Spleen (tissue), 11 donors: ENCODE results near the gene TMEM185A. TPM values are rescaled to one million over a fixed set of nuclear protein-coding genes. Genes with fewer than 3 reads are reported as not detected.

Experiments
- DNase-seq: peaks from one replicate; pipeline ENCODE4 v3.0.0-alpha.2; 2020
- H3K27ac ChIP-seq, 8 donors: fragments of 200-600 bp; sonication (generic) in 7 of 8; 1 replicate in 4 of 8; 2 replicates in 4 of 8; pipeline versions ENCODE4 v1.5.0 to v1.8.0; 2016 to 2021; ENCODE audit warnings: inconsistent platforms in 4 of 8, mild to moderate bottlenecking in 4 of 8, moderate library complexity in 1 of 8
- H3K27me3 ChIP-seq, 7 donors: fragments of 200-600 bp; sonication (generic) in 6 of 7; replicated peaks in 1 of 7; 1 replicate in 4 of 7; 2 replicates in 3 of 7; pipeline versions ENCODE4 v1.5.0 to v1.8.0; 2016 to 2021; ENCODE audit warnings: inconsistent platforms in 3 of 7, mild to moderate bottlenecking in 1 of 7
- H3K36me3 ChIP-seq, 6 donors: fragments of 200-600 bp; sonication (generic) in 5 of 6; 1 replicate in 4 of 6; 2 replicates in 2 of 6; pipeline versions ENCODE4 v1.5.0 to v1.8.0; 2016 to 2021; ENCODE audit warnings: inconsistent platforms in 2 of 6
- H3K4me1 ChIP-seq, 6 donors: fragments of 200-600 bp; sonication (generic) in 5 of 6; 1 replicate in 3 of 6; 2 replicates in 3 of 6; pipeline versions ENCODE4 v1.5.0 to v1.8.0; 2016 to 2021; ENCODE audit warnings: inconsistent platforms in 3 of 6
- H3K4me3 ChIP-seq, 8 donors: fragments of 200-600 bp; sonication (generic) in 7 of 8; 1 replicate in 4 of 8; 2 replicates in 4 of 8; pipeline versions ENCODE4 v1.5.0 to v1.8.0; 2016 to 2021; ENCODE audit warnings: inconsistent platforms in 4 of 8, mild to moderate bottlenecking in 4 of 8, moderate library complexity in 2 of 8
- H3K9me3 ChIP-seq, 8 donors: fragments of 200-600 bp; sonication (generic) in 7 of 8; 1 replicate in 4 of 8; 2 replicates in 4 of 8; pipeline versions ENCODE4 v1.5.0 to v1.8.0; 2016 to 2021; ENCODE audit warnings: inconsistent platforms in 4 of 8
- POLR2A ChIP-seq, 3 donors: fragments of 450-650 bp; IDR thresholded peaks; one replicate each; pipeline ENCODE4 v1.5.1; 2017; ENCODE audit warnings: antibody characterized with exemption in 3 of 3, mild to moderate bottlenecking in 1 of 3
- POLR2AphosphoS5 ChIP-seq, 3 donors: sonication (generic); formaldehyde crosslinking; IDR thresholded peaks; one replicate each; pipeline ENCODE4 v1.5.1; 2017; ENCODE audit warnings: antibody characterized with exemption in 3 of 3
- WGBS, 5 donors: extraction: QIAGEN DNeasy Blood & Tissue Kit in 3 of 5; methylation state at CpG; one replicate each; pipeline versions ENCODE4 v1.1.5 to v1.1.7; 2013 to 2018; 5-methylcytosine and 5-hydroxymethylcytosine counted together
- intact Hi-C: fragments of 100-400 bp; cut with DNase I; formaldehyde crosslinking; loops from one replicate; pipeline ENCODE4 v1.15.0; 2023; ENCODE audit warnings: low total_unique reads
- polyA plus RNA-seq, 3 donors: library from polyadenylated mRNA; stranded (reverse); fragments of 200-250 nt; gene quantifications; one replicate each; pipeline ENCODE4 v1.2.1, GENCODE V29; 2013
- total RNA-seq, 7 donors: library from RNA; depleted of rRNA in 3 of 7; stranded (reverse); fragments of >200 nt in 3 of 7; fragmentation: NEBNext Ultra II Directional in 4 of 7; extraction: Animal tissue kit (Norgen Biotek cat#: 25700) in 4 of 7; gene quantifications; one replicate each; pipeline versions ENCODE4 v1.1.0 to v1.2.1, GENCODE V29; 2016 to 2021
- TF ChIP-seq, protein P1 (sequence below), 11 experiments: fragments of 200-600 bp in 7 of 11; fragments of 450-650 bp in 4 of 11; sonication (generic) in 4 of 11; IDR thresholded peaks in 8 of 11; conservative IDR thresholded peaks in 3 of 11; 1 replicate in 7 of 11; 2 replicates in 4 of 11; pipeline versions ENCODE4 v1.4.0 to v1.8.0; 2016 to 2021; ENCODE audit warnings: antibody characterized with exemption in 11 of 11, inconsistent platforms in 4 of 11, mild to moderate bottlenecking in 1 of 11
- donor health status: healthy with polysubstance abuse.
- donor health status: DM: no; HTN: no; CAD: no; lungs with moderate emphysema.
- donor health status: DM: no; HTN: no; CAD: no.
- donor health status: Bipolar disorder and iron deficiency.
- donor health status: healthy.
- donor health status: DM: no; HTN: no; CAD: no.
- donor health status: DM: yes; HTN: yes; CAD: no.

The TMEM185A gene
- total and polyA plus RNA-seq, 10 donors = 11.3 to 48.3 (median 30.4) TPM

DNA sequence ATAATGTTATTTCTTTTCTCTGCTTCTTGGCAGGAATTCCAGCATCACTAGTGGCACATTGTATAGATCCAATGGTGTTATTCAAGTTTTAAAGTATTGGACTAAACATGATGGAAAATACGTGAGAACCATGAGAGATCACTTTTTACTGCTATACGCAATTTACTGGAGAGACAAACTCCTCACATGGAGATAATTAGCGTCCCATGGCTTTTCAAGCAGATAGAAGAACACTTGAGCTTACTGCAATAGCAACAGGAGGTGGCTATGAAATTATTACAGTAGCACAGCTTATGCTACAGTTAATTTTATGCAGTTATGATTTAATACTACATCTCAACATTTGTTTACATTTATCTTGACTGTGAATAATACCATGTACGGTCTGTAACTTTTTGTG is 11.9 kb upstream of the TMEM185A start:
- TF ChIP-seq, protein P1, sequence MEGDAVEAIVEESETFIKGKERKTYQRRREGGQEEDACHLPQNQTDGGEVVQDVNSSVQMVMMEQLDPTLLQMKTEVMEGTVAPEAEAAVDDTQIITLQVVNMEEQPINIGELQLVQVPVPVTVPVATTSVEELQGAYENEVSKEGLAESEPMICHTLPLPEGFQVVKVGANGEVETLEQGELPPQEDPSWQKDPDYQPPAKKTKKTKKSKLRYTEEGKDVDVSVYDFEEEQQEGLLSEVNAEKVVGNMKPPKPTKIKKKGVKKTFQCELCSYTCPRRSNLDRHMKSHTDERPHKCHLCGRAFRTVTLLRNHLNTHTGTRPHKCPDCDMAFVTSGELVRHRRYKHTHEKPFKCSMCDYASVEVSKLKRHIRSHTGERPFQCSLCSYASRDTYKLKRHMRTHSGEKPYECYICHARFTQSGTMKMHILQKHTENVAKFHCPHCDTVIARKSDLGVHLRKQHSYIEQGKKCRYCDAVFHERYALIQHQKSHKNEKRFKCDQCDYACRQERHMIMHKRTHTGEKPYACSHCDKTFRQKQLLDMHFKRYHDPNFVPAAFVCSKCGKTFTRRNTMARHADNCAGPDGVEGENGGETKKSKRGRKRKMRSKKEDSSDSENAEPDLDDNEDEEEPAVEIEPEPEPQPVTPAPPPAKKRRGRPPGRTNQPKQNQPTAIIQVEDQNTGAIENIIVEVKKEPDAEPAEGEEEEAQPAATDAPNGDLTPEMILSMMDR (IDR thresholded peaks at IDR 0.05 in 8 of 11, conservative IDR thresholded peaks at IDR 0.05 in 3 of 11) = no peak
- no peak for TF ChIP-seq POLR2A (IDR thresholded peaks at IDR 0.05)
- no peak for TF ChIP-seq POLR2AphosphoS5 (IDR thresholded peaks at IDR 0.05)
- no peaks in the 10 kb centered on the region for H3K9me3 ChIP-seq
- 78 to 92% (median 85%) methylated on average over 4 of the region's 4 CpGs for WGBS, 5 donors
- no peaks in the 10 kb centered on the region for H3K4me1 ChIP-seq
- H3K36me3 ChIP-seq = no peaks in the 10 kb centered on the region
- H3K27ac ChIP-seq = no peak overlapping the region
- no peak overlapping the region for H3K4me3 ChIP-seq
- no peak for DNase-seq
- H3K27me3 ChIP-seq = peaks cover 0 to 6% (median 0%) of the 10 kb centered on the region in 7 donors
- intact Hi-C loops = no loop called here

DNA sequence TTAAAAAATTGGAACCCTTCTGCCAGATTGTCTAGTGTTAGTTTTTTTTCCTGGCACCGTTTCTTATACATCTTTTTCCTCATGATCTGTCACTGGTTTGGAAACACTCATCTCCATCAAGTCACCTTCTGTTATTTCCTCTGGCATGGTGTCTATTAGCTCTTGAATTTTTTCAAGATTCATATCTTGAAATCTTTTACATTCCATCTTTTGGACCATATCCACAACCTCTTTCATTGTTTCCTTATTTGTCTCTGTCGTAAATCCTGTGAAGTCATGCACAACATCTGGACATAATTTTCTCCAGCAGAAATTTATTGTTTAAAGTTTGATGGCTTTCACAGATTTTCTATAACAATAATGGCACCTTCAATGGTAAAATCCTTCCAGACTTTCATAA is 10.2 kb upstream of the TMEM185A start:
- Histone ChIP-seq H3K4me3 (no peak overlapping the region), H3K27me3 (peaks cover 0 to 5% (median 0%) of the 10 kb centered on the region in 7 donors), H3K9me3 (peaks cover 0 to 3% (median 0%) of the 10 kb centered on the region in 8 donors), H3K36me3 (no peaks in the 10 kb centered on the region), H3K4me1 (no peaks in the 10 kb centered on the region), H3K27ac (no peak overlapping the region)
- TF ChIP-seq, protein P1 (IDR thresholded peaks at IDR 0.05 in 8 of 11, conservative IDR thresholded peaks at IDR 0.05 in 3 of 11) = no peak
- no peak for TF ChIP-seq POLR2A (IDR thresholded peaks at IDR 0.05)
- no peak for TF ChIP-seq POLR2AphosphoS5 (IDR thresholded peaks at IDR 0.05)
- intact Hi-C loops = no loop called here
- 53 to 72% (median 65%) methylated on average over 2 of the region's 2 CpGs for WGBS, 5 donors
- no peak for DNase-seq

DNA sequence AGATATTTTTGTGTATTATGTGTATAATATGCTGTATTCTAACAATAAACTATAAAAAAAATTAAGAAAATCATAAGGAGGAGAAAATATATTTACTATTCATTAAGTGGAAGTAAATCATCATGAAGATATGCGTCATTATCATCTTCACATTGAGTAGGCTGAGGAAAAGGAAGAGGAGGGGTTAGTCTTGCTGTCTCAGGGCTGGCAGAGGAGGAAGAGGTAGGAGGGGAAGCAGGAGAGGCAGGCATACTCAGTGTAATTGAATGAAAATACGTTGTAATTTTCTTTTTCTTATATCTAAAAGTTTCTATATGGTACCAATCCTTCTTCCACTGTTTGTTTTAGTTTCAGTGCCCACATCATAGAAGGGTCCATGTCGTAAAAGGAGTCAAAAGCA is 9.8 kb upstream of the TMEM185A start:
- H3K4me1 ChIP-seq = no peaks in the 10 kb centered on the region
- H3K9me3 ChIP-seq = peaks cover 0 to 5% (median 0%) of the 10 kb centered on the region in 8 donors
- no peak overlapping the region for H3K27ac ChIP-seq
- DNase-seq = no peak
- no peak overlapping the region for H3K4me3 ChIP-seq
- intact Hi-C loops = no loop called here
- H3K27me3 ChIP-seq = peaks cover 0 to 5% (median 0%) of the 10 kb centered on the region in 7 donors
- 44 to 57% (median 50%) methylated on average over 3 of the region's 3 CpGs for WGBS, 5 donors
- no peaks in the 10 kb centered on the region for H3K36me3 ChIP-seq
- TF ChIP-seq POLR2AphosphoS5 (IDR thresholded peaks at IDR 0.05) = no peak
- no peak for TF ChIP-seq POLR2A (IDR thresholded peaks at IDR 0.05)
- TF ChIP-seq, protein P1 (IDR thresholded peaks at IDR 0.05 in 8 of 11, conservative IDR thresholded peaks at IDR 0.05 in 3 of 11) = no peak

DNA sequence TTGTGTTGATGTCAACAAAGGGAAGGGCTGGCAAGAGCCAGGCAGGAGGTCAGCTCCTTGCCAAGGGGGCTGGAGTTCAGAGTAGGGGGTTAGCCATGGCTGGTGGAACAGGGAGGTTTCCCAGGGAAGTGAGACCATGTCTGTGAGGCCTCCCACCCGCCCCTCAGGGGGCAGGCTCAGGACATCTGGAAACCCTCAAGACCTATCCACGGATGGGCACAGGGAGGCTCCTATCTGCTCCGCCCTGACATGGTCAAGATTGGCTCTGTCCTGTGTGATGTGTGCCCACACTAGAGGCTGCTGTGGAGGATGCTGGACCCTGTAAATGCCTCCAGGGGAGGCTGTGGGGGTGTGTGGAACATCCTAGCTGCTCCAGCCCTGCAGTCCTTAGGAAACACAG is 8.0 kb upstream of the TMEM185A start:
- Histone ChIP-seq H3K27me3 (peaks cover 0 to 5% (median 0%) of the 10 kb centered on the region in 7 donors), H3K4me3 (no peak overlapping the region), H3K36me3 (no peaks in the 10 kb centered on the region), H3K27ac (no peak overlapping the region), H3K9me3 (peaks cover 0 to 5% (median 0%) of the 10 kb centered on the region in 8 donors), H3K4me1 (no peaks in the 10 kb centered on the region)
- 74 to 88% (median 82%) methylated on average over 3 of the region's 3 CpGs; no CpG with 5 or more reads in 1 of the 5 donors for WGBS, 5 donors
- DNase-seq = no peak
- intact Hi-C loops = no loop called here
- no peak for TF ChIP-seq POLR2AphosphoS5 (IDR thresholded peaks at IDR 0.05)
- TF ChIP-seq POLR2A (IDR thresholded peaks at IDR 0.05) = no peak
- TF ChIP-seq, protein P1 (IDR thresholded peaks at IDR 0.05 in 8 of 11, conservative IDR thresholded peaks at IDR 0.05 in 3 of 11) = no peak
